Cardiac fibroblast (primary cell): ENCODE results near the gene DNAH1.

Experiments used
- DNase-seq, 2 donors: peaks; one replicate each; pipeline versions ENCODE4 v3.0.0 to v3.0.0-alpha.2; 2010; ENCODE audit warnings: low read depth in 2 of 2
- H3K4me3 ChIP-seq, 2 donors: replicated peaks in 1 of 2; 1 replicate in 1 of 2; 2 replicates in 1 of 2; pipeline ENCODE4 v1.5.1; 2011; ENCODE audit warnings: low read depth in 2 of 2, low read length in 2 of 2, mild to moderate bottlenecking in 2 of 2, moderate library complexity in 1 of 2
- TF ChIP-seq, protein P1 (sequence below): IDR thresholded peaks from one replicate; pipeline ENCODE4 v1.5.1; 2011; ENCODE audit warnings: low read depth, mild to moderate bottlenecking, low read length, inconsistent platforms

The DNAH1 gene

DNA sequence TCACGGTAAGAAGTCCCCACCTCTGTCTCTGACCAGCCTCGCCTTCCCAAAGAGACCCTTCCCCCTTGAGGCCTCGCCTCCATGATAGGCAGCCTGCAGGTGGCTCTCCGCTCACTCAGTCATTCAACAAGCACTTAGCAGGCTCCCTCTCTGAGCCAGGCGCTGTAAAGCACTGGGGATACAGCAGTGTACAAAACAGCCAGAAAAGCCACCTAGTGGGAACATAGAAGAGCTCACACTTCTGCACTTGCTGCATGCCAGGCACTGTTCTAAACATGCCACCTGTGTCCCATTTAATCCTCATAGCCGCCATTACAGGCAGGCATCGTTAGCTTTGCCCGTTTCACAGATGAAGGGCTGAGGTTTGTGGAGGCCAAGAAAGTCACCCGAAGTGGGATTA lies 72.8 kb downstream of the DNAH1 start:
- DNase-seq, result peak in 1 of 2 donors; percentile 9
- TF ChIP-seq, protein P1, sequence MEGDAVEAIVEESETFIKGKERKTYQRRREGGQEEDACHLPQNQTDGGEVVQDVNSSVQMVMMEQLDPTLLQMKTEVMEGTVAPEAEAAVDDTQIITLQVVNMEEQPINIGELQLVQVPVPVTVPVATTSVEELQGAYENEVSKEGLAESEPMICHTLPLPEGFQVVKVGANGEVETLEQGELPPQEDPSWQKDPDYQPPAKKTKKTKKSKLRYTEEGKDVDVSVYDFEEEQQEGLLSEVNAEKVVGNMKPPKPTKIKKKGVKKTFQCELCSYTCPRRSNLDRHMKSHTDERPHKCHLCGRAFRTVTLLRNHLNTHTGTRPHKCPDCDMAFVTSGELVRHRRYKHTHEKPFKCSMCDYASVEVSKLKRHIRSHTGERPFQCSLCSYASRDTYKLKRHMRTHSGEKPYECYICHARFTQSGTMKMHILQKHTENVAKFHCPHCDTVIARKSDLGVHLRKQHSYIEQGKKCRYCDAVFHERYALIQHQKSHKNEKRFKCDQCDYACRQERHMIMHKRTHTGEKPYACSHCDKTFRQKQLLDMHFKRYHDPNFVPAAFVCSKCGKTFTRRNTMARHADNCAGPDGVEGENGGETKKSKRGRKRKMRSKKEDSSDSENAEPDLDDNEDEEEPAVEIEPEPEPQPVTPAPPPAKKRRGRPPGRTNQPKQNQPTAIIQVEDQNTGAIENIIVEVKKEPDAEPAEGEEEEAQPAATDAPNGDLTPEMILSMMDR, result no peak

DNA sequence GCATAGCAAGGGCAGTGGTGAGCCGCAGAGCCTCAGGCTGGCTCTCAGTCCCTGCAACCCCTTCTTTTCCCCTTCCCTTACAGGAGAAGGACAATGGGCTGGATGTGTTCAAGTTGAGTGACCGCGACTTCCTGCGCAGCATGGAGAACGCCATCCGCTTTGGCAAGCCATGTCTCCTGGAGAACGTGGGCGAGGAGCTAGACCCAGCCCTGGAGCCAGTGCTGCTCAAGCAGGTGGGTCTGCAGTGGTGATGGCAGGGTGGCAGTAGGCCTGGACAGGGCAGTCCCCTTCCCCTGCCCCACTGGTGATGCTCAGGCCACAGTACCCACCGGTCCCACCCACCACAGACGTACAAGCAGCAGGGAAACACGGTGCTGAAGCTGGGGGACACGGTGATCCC lies 75.0 kb downstream of the DNAH1 start:
- no peak for DNase-seq
- TF ChIP-seq, protein P1, result no peak
- H3K4me3 ChIP-seq, result no peak overlapping the region

More for the DNA sequence above, 72.8 kb downstream of the DNAH1 start:
- no peak overlapping the region for H3K4me3 ChIP-seq

DNA sequence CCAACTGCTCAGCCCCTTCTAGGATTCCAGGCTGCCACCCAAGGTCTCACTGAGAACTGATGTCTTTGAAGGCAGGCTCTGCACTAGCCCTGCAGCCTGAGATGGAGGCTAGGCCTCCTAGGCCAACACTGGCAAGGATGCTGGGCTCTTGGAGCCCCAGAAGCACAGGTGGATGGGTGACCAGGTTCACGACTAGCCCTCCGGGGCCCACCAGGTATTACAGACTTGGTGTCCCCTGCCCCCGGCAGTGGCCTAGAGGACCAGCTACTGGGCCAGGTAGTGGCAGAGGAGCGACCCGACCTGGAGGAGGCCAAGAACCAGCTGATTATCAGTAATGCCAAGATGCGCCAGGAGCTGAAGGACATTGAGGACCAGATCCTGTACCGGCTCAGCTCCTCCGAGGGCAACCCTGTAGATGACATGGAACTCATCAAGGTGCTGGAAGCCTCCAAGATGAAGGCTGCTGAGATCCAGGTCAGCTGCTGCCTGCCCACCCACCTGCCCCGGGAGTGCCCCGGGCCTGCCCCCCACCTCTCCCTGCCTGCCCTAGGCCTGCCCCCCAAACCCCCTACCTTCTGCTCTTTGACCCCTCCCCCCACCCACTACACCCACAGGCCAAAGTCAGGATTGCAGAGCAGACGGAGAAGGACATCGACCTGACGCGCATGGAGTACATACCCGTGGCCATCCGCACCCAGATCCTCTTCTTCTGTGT lies 76.3 kb downstream of the DNAH1 start:
- TF ChIP-seq, protein P1, result no peak
- DNase-seq, result no peak
- H3K4me3 ChIP-seq, result no peak overlapping the region

DNA sequence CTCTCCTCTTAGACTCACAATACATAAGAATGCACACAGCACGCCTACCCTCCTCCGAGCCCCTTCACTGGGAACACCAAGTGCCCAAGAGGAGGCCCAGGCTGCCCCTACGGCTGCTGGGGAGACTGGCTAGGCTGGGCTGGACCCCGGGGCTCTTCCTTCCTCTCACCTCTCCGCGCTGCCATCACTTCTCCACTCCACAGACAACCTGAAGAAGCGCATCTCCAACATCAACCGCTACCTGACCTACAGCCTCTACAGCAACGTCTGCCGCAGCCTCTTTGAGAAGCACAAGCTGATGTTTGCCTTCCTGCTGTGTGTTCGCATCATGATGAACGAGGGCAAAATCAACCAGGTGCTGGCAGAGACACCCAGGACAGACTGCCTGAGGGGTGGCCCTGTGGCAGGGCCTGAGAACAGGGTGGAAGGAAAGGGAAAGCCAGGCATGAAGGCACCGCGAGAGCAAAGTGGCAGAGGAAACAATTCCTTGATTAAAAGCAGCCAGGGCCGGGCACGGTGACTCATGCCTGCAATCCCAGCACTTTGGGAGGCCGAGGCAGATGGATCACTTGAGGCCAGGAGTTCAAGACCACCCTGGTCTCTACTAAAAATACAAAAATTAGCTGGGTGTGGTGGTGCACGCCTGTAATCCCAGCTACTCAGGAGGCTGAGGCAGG lies 77.2 kb downstream of the DNAH1 start:
- TF ChIP-seq, protein P1, result no peak
- no peak for DNase-seq
- H3K4me3 ChIP-seq, result no peak overlapping the region

DNA sequence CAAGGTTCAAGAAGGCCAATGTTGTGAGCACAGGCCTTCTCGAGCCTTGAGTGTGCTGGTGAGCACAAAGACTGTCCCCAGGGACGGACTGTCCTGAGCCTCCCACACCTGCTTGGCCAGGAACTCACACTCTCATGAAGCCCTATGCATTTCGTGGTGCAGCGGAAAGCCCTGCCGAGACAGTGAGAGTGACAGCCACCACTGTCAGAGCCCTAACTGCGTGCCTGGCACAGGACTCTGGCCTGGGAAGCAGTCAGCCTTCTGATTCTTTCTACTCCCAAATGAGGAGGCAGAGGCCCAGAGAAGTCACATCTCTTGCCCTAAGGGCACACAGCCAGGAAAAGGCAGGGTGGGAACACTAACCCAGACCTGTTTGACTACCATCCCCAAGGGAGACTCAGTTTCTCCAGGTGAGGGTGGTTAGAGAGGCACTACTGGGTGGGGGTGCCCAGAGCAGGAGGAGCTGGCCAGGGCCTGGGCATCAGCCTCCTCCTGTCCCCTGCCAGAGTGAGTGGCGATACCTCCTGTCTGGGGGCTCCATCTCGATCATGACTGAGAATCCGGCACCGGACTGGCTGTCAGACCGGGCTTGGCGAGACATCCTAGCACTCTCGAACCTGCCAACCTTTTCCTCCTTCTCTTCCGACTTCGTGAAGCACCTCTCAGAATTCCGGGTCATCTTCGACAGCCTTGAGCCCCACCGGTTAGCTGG lies 78.0 kb downstream of the DNAH1 start:
- H3K4me3 ChIP-seq, result no peak overlapping the region
- no peak for DNase-seq
- TF ChIP-seq, protein P1, result no peak

DNA sequence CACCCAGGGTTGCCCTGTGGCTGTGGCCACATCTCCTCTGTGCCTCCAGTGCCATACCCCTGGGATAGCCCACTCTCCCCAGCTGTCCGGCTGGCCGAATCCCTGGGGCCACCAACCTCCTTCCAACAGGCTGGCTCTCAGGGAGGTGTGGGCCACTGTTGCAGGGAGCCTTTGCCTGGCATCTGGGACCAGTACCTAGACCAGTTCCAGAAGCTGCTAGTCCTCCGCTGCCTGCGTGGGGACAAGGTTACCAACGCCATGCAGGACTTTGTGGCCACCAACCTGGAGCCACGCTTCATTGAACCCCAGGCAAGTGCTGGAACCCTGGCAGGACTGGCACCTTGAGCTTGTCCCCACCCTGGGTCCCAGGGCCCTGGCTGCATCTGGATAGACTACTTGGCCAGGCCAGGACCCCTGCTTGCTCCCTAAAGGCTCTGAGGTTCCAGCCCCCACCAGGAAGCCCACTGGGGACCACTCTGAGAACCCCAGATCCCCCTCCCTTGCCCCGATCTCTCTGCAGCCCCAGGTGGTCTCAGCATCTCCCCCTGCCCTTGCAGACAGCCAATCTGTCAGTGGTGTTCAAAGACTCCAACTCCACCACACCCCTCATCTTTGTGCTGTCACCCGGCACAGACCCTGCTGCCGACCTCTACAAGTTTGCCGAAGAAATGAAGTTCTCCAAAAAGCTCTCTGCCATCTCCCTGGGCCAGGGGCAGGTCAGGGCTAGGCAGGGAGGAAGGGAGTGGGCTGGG lies 78.8 kb downstream of the DNAH1 start:
- TF ChIP-seq, protein P1, result no peak
- H3K4me3 ChIP-seq, result no peak overlapping the region
- no peak for DNase-seq
